Endothelial cell of umbilical vein (primary cell): ENCODE measurements around the gene CHRM4. TPM values are rescaled to one million over a fixed set of nuclear protein-coding genes. Genes with fewer than 3 reads are reported as not detected.

ENCODE experiments used
- BruUV-seq: library from RNA; stranded (reverse); fragments of 400-500 nt; replicated peaks from 2 replicates; lab custom pipeline; 2021; lab: Mats Ljungman, UMichigan
- CTCF ChIA-PET: fragments of 300-600, 350-600 bp; sonication (Branson Sonifier 250); formaldehyde crosslinking; loops from one replicate; lab custom pipeline; 2021; ENCODE audit warnings: antibody characterized with exemption, inconsistent platforms; lab: Charles Lee
- POLR2A ChIA-PET: fragments of 300-600, 350-600 bp; sonication (Branson Sonifier 250); formaldehyde crosslinking; loops from one replicate; lab custom pipeline; 2021; ENCODE audit warnings: antibody characterized with exemption, inconsistent platforms; lab: Charles Lee
- DNase-seq: peaks from one replicate; pipeline ENCODE4 v3.0.0-alpha.2; 2011; ENCODE audit warnings: low read depth, low spot score
- FAIRE-seq: peaks from 2 replicates; lab custom pipeline; 2011; peaks lifted over from hg19 to GRCh38; lab: Jason Lieb, UNC
- H2AFZ ChIP-seq: 2 replicates; pipeline ENCODE4 v1.6.0; 2012; ENCODE audit warnings: low read depth, low read length, control low read depth, inconsistent platforms
- H3K27ac ChIP-seq: 2 replicates; pipeline ENCODE4 v1.5.1; 2011; ENCODE audit warnings: low read depth, mild to moderate bottlenecking, control low read depth, low read length, moderate library complexity; ENCODE audit not compliant: insufficient read depth
- H3K27me3 ChIP-seq, 2 experiments: 2 replicates each; pipeline versions ENCODE4 v1.6.0 to v1.6.1; 2011; ENCODE audit warnings: low read length in 2 of 2, mixed read lengths in 1 of 2; ENCODE audit not compliant: control insufficient read depth in 2 of 2, insufficient read depth in 2 of 2
- H3K36me3 ChIP-seq, 2 experiments: 2 replicates in 1 of 2; 3 replicates in 1 of 2; pipeline ENCODE4 v1.5.1; 2011; ENCODE audit warnings: low read length in 2 of 2, mild to moderate bottlenecking in 1 of 2, moderate library complexity in 1 of 2; ENCODE audit not compliant: control insufficient read depth in 2 of 2, insufficient read depth in 2 of 2; ENCODE audit errors: extremely low read depth in 1 of 2
- H3K4me1 ChIP-seq: 3 replicates; pipeline ENCODE4 v1.5.1; 2011; ENCODE audit warnings: mild to moderate bottlenecking, low read length; ENCODE audit not compliant: control insufficient read depth, insufficient read depth; ENCODE audit errors: extremely low read depth
- H3K4me2 ChIP-seq: 2 replicates; pipeline ENCODE4 v1.6.1; 2011; ENCODE audit warnings: low read length, control low read depth, mixed read lengths; ENCODE audit not compliant: insufficient read depth
- H3K4me3 ChIP-seq, 3 experiments: fragments of 200-600 bp in 1 of 3; sonication (generic), shearing (Covaris generic) in 1 of 3; replicated peaks in 1 of 3; 2 replicates each; pipeline ENCODE4 v1.5.1; 2011 to 2016; ENCODE audit warnings: control low read depth in 3 of 3, low read length in 3 of 3, mild to moderate bottlenecking in 2 of 3, inconsistent platforms in 1 of 3, low read depth in 1 of 3, moderate library complexity in 1 of 3; ENCODE audit not compliant: insufficient read depth in 1 of 3
- H3K79me2 ChIP-seq: 2 replicates; pipeline ENCODE4 v1.6.0; 2012; ENCODE audit warnings: low read length, inconsistent platforms; ENCODE audit not compliant: control insufficient read depth, insufficient read depth
- H3K9ac ChIP-seq: replicated peaks from 2 replicates; pipeline ENCODE3; 2011; ENCODE audit warnings: low read length, control low read depth; ENCODE audit not compliant: insufficient read depth; ENCODE audit errors: extremely low read depth
- H3K9me1 ChIP-seq: replicated peaks from 3 replicates; pipeline ENCODE4 v1.6.0; 2011; ENCODE audit warnings: mild to moderate bottlenecking, low read length; ENCODE audit not compliant: control insufficient read depth, insufficient read depth; ENCODE audit errors: extremely low read depth
- H3K9me3 ChIP-seq: replicated peaks from 2 replicates; pipeline ENCODE4 v1.5.1; 2012; ENCODE audit warnings: low read length, inconsistent platforms; ENCODE audit not compliant: control insufficient read depth, insufficient read depth
- H4K20me1 ChIP-seq: replicated peaks from 2 replicates; pipeline ENCODE3; 2011; ENCODE audit warnings: mild to moderate bottlenecking, low read length; ENCODE audit not compliant: control insufficient read depth, insufficient read depth; ENCODE audit errors: extremely low read depth
- EZH2 ChIP-seq: IDR thresholded peaks from 2 replicates; pipeline ENCODE4 v1.6.1; 2012; ENCODE audit warnings: borderline replicate concordance, low read depth, mild to moderate bottlenecking, moderate library complexity, low read length, inconsistent platforms; ENCODE audit not compliant: severe bottlenecking
- FOS ChIP-seq: IDR thresholded peaks from 2 replicates; pipeline ENCODE4 v1.6.1; 2011; ENCODE audit warnings: mild to moderate bottlenecking, low read length, moderate library complexity, borderline replicate concordance; ENCODE audit not compliant: insufficient read depth
- GATA2 ChIP-seq: IDR thresholded peaks from 2 replicates; pipeline ENCODE4 v1.7.0; 2011; ENCODE audit warnings: low read depth, mild to moderate bottlenecking, moderate library complexity, mixed read lengths, low read length; ENCODE audit not compliant: insufficient read length, insufficient read depth
- JUN ChIP-seq: IDR thresholded peaks from 2 replicates; pipeline ENCODE4 v1.6.1; 2011; ENCODE audit warnings: borderline replicate concordance, low read depth; ENCODE audit not compliant: insufficient read length, insufficient read depth
- MAX ChIP-seq: IDR thresholded peaks from 2 replicates; pipeline ENCODE4 v1.6.1; 2011; ENCODE audit not compliant: insufficient read depth, insufficient read length
- MYC ChIP-seq: IDR thresholded peaks from one replicate; pipeline ENCODE4 v1.6.1; 2011; ENCODE audit warnings: mild to moderate bottlenecking, low read depth, low read length
- POLR2A ChIP-seq: IDR thresholded peaks from 2 replicates; pipeline ENCODE4 v1.6.1; 2012; ENCODE audit warnings: low read depth, mild to moderate bottlenecking, control low read depth, low read length
- POLR2AphosphoS5 ChIP-seq: IDR thresholded peaks from 2 replicates; pipeline ENCODE4 v1.6.1; 2012; ENCODE audit warnings: low read depth, mild to moderate bottlenecking, control low read depth, low read length, moderate library complexity; ENCODE audit not compliant: insufficient read depth
- dilution Hi-C: fragments of 300-500 bp; cut with MboI; formaldehyde crosslinking; loops from one replicate; pipeline ENCODE4 v1.15.0; 2019; ENCODE audit warnings: low sequenced_read_pairs; ENCODE audit not compliant: extremely low pct_ligation_motif_present
- intact Hi-C: fragments of 100-400 bp; cut with micrococcal nuclease; formaldehyde crosslinking; loops from one replicate; pipeline ENCODE4 v1.10.0; 2022
- polyA plus RNA-seq, 4 experiments: library from polyadenylated mRNA; depleted of rRNA in 3 of 4; stranded (reverse) in 3 of 4; unstranded in 1 of 4; fragments of >200 nt; gene quantifications; 2 replicates each; pipeline versions ENCODE4 v1.2.1 to v1.2.3, GENCODE V29; 2011 to 2012; ENCODE audit warnings: missing spikeins in 1 of 4
- total RNA-seq: library from RNA; stranded (reverse); gene quantifications from 2 replicates; pipeline ENCODE4 v1.2.3, GENCODE V29; 2021
- TF ChIP-seq, protein P1 (sequence below), 2 donors: IDR thresholded peaks; 1 replicate in 1 of 2; 2 replicates in 1 of 2; pipeline ENCODE4 v1.5.1; 2011; ENCODE audit warnings: low read length in 2 of 2, mild to moderate bottlenecking in 2 of 2, moderate library complexity in 2 of 2, control low read depth in 1 of 2, inconsistent platforms in 1 of 2, low read depth in 1 of 2; ENCODE audit not compliant: insufficient read depth in 1 of 2; ENCODE audit errors: extremely low read depth in 1 of 2

Gene CHRM4
- total and polyA plus RNA-seq, 2 donors (not counting 3 experiments of a cell fraction or from before 2014, with no cell fraction given): 0.04 to 0.22 TPM

GRCh38 chr11:46421257-46421880, 29.8 kb upstream of the CHRM4 start:
- Histone ChIP-seq H4K20me1 (no peaks in the 10 kb centered on the region), H3K4me1 (no peaks in the 10 kb centered on the region), H3K9me3 (no peaks in the 10 kb centered on the region), H3K9me1 (no peaks in the 10 kb centered on the region), H3K27ac (no peak overlapping the region), H3K27me3 (no peaks in the 10 kb centered on the region), H3K36me3 (peaks cover 0 to 8% of the 10 kb centered on the region in 2 experiments), H3K9ac (no peak overlapping the region), H3K4me2 (no peak overlapping the region), H3K4me3 (no peak overlapping the region), H2AFZ (no peak overlapping the region), H3K79me2 (no peaks in the 10 kb centered on the region)
- DNase-seq (no peak), FAIRE-seq (no peak)
- POLR2A ChIA-PET: interaction anchor here (0.5 kb wide), 1 partner anchor 21 kb away, joined by 3 read pairs; no protein-coding TSS in a partner anchor
- CTCF ChIA-PET: no interaction called here
- BruUV-seq: no TSS peak
- intact Hi-C loops: no loop called here
- TF ChIP-seq, protein P1, sequence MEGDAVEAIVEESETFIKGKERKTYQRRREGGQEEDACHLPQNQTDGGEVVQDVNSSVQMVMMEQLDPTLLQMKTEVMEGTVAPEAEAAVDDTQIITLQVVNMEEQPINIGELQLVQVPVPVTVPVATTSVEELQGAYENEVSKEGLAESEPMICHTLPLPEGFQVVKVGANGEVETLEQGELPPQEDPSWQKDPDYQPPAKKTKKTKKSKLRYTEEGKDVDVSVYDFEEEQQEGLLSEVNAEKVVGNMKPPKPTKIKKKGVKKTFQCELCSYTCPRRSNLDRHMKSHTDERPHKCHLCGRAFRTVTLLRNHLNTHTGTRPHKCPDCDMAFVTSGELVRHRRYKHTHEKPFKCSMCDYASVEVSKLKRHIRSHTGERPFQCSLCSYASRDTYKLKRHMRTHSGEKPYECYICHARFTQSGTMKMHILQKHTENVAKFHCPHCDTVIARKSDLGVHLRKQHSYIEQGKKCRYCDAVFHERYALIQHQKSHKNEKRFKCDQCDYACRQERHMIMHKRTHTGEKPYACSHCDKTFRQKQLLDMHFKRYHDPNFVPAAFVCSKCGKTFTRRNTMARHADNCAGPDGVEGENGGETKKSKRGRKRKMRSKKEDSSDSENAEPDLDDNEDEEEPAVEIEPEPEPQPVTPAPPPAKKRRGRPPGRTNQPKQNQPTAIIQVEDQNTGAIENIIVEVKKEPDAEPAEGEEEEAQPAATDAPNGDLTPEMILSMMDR (IDR thresholded peaks at IDR 0.05; ENCODE audit: extremely low read depth in 1 of 2, insufficient read depth in 1 of 2, low read depth in 1 of 2, low read length in 2 of 2): no peak
- TF ChIP-seq JUN (no peak), MYC (no peak), FOS (no peak), POLR2AphosphoS5 (no peak), POLR2A (no peak), GATA2 (no peak), MAX (no peak), EZH2 (no peak)
- dilution Hi-C loops: no loop called here
